Fibroblast of lung (primary cell): ENCODE data around the gene OR2V1. TPM values are rescaled to one million over a fixed set of nuclear protein-coding genes. Genes with fewer than 3 reads are reported as not detected.
"Not testable (repeated sequence)": the region's sequence is repeated elsewhere in the genome, so short reads cannot be mapped to it uniquely, and the experiment has no call there.

Source experiments
- DNase-seq, 2 donors: peaks; one replicate each; pipeline versions ENCODE4 v3.0.0 to v3.0.0-alpha.2; 2010; ENCODE audit warnings: low read depth in 2 of 2
- H2AFZ ChIP-seq: 2 replicates; pipeline ENCODE4 v1.5.1; 2012; ENCODE audit warnings: low read length, control low read depth, inconsistent platforms
- H3K27ac ChIP-seq: 2 replicates; pipeline ENCODE4 v1.5.1; 2011; ENCODE audit warnings: low read length, control low read depth; ENCODE audit not compliant: insufficient read depth
- H3K27me3 ChIP-seq: 2 replicates; pipeline ENCODE4 v1.5.1; 2011; ENCODE audit warnings: mild to moderate bottlenecking, low read length; ENCODE audit not compliant: control insufficient read depth, insufficient read depth
- H3K36me3 ChIP-seq: 2 replicates; pipeline ENCODE4 v1.5.1; 2011; ENCODE audit warnings: low read length; ENCODE audit not compliant: control insufficient read depth, insufficient read depth
- H3K4me1 ChIP-seq: 2 replicates; pipeline ENCODE4 v1.5.1; 2011; ENCODE audit warnings: low read length; ENCODE audit not compliant: control insufficient read depth, insufficient read depth; ENCODE audit errors: extremely low read depth
- H3K4me2 ChIP-seq: 2 replicates; pipeline ENCODE4 v1.5.1; 2011; ENCODE audit warnings: low read length, control low read depth; ENCODE audit not compliant: insufficient read depth; ENCODE audit errors: extremely low read depth
- H3K4me3 ChIP-seq, 4 experiments: fragments of 200-600 bp in 1 of 4; sonication (generic) in 1 of 4; replicated peaks in 1 of 4; 2 replicates each; pipeline ENCODE4 v1.5.1; 2011 to 2016; ENCODE audit warnings: low read length in 4 of 4, low read depth in 3 of 4, mild to moderate bottlenecking in 3 of 4, control low read depth in 2 of 4, inconsistent platforms in 1 of 4, mixed read lengths in 1 of 4; ENCODE audit not compliant: insufficient read depth in 1 of 4; ENCODE audit errors: control extremely low read depth in 1 of 4
- H3K79me2 ChIP-seq: 2 replicates; pipeline ENCODE4 v1.5.1; 2012; ENCODE audit warnings: mild to moderate bottlenecking, low read length, inconsistent platforms; ENCODE audit not compliant: control insufficient read depth, insufficient read depth
- H3K9ac ChIP-seq: 2 replicates; pipeline ENCODE4 v1.5.1; 2011; ENCODE audit warnings: mild to moderate bottlenecking, low read length, control low read depth; ENCODE audit not compliant: insufficient read depth
- H3K9me3 ChIP-seq: 2 replicates; pipeline ENCODE4 v1.5.1; 2012; ENCODE audit warnings: low read depth, low read length; ENCODE audit not compliant: control insufficient read depth, insufficient read depth
- H4K20me1 ChIP-seq: 2 replicates; pipeline ENCODE4 v1.5.1; 2011; ENCODE audit warnings: low read length; ENCODE audit not compliant: control insufficient read depth, insufficient read depth; ENCODE audit errors: extremely low read depth
- EZH2 ChIP-seq: IDR thresholded peaks from 2 replicates; pipeline ENCODE4 v1.5.1; 2012; ENCODE audit warnings: low read length, control low read depth, mild to moderate bottlenecking; ENCODE audit errors: missing control alignments
- polyA plus RNA-seq, 2 donors: library from polyadenylated mRNA; depleted of rRNA in 1 of 2; stranded (reverse) in 1 of 2; unstranded in 1 of 2; fragments of >200 nt; gene quantifications; 2 replicates each; pipeline ENCODE4 v1.2.1, GENCODE V29; 2011 to 2012; ENCODE audit warnings: missing spikeins in 1 of 2
- total RNA-seq: library from RNA; depleted of rRNA; stranded (reverse); fragments of >200 nt; gene quantifications from 2 replicates; pipeline ENCODE4 v1.2.1, GENCODE V29; 2014
- TF ChIP-seq, protein P1 (sequence below), 2 donors: IDR thresholded peaks in 1 of 2; conservative IDR thresholded peaks in 1 of 2; 1 replicate in 1 of 2; 2 replicates in 1 of 2; pipeline ENCODE4 v1.5.1; 2011 to 2012; ENCODE audit warnings: low read length in 2 of 2, control low read depth in 1 of 2, inconsistent platforms in 1 of 2, low read depth in 1 of 2, mild to moderate bottlenecking in 1 of 2

Gene OR2V1
- total and polyA plus RNA-seq, 2 donors (not counting 1 experiment from before 2014, with no cell fraction given), result not detected

DNA sequence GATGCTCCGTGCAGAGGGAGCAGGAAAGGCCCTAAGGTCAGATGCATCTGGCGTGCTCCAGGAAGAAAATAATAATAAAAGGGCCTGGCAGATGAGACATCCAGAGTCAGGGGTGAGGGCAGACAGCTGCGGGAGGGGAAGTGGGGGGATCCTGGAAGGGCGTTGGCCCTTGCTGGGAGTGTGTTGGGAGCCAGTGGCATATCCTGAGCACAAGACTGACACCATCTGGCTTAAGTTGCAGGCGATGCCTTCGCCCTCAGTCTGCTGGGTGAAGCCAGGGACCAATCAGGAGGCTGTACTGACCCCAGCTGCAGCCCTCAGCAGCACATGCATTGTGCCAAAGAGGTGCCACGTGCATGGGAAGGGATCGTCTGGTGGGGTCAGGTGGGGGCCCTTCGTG lies 20.2 kb upstream of the OR2V1 start:
- Histone ChIP-seq H3K4me1 (no peaks in the 10 kb centered on the region), H3K4me3 (no peak overlapping the region), H2AFZ (no peak overlapping the region), H3K9me3 (no peaks in the 10 kb centered on the region), H3K27me3 (no peaks in the 10 kb centered on the region), H3K36me3 (no peaks in the 10 kb centered on the region), H3K79me2 (no peaks in the 10 kb centered on the region), H4K20me1 (no peaks in the 10 kb centered on the region), H3K4me2 (no peak overlapping the region), H3K9ac (no peak overlapping the region), H3K27ac (no peak overlapping the region)
- TF ChIP-seq, protein P1, sequence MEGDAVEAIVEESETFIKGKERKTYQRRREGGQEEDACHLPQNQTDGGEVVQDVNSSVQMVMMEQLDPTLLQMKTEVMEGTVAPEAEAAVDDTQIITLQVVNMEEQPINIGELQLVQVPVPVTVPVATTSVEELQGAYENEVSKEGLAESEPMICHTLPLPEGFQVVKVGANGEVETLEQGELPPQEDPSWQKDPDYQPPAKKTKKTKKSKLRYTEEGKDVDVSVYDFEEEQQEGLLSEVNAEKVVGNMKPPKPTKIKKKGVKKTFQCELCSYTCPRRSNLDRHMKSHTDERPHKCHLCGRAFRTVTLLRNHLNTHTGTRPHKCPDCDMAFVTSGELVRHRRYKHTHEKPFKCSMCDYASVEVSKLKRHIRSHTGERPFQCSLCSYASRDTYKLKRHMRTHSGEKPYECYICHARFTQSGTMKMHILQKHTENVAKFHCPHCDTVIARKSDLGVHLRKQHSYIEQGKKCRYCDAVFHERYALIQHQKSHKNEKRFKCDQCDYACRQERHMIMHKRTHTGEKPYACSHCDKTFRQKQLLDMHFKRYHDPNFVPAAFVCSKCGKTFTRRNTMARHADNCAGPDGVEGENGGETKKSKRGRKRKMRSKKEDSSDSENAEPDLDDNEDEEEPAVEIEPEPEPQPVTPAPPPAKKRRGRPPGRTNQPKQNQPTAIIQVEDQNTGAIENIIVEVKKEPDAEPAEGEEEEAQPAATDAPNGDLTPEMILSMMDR (conservative IDR thresholded peaks at IDR 0.05 in 1 of 2, IDR thresholded peaks at IDR 0.05 in 1 of 2; ENCODE audit: low read depth in 1 of 2, low read length in 2 of 2), result no peak
- TF ChIP-seq EZH2, result no peak
- DNase-seq, result peak in 1 of 2 donors; percentile 21

DNA sequence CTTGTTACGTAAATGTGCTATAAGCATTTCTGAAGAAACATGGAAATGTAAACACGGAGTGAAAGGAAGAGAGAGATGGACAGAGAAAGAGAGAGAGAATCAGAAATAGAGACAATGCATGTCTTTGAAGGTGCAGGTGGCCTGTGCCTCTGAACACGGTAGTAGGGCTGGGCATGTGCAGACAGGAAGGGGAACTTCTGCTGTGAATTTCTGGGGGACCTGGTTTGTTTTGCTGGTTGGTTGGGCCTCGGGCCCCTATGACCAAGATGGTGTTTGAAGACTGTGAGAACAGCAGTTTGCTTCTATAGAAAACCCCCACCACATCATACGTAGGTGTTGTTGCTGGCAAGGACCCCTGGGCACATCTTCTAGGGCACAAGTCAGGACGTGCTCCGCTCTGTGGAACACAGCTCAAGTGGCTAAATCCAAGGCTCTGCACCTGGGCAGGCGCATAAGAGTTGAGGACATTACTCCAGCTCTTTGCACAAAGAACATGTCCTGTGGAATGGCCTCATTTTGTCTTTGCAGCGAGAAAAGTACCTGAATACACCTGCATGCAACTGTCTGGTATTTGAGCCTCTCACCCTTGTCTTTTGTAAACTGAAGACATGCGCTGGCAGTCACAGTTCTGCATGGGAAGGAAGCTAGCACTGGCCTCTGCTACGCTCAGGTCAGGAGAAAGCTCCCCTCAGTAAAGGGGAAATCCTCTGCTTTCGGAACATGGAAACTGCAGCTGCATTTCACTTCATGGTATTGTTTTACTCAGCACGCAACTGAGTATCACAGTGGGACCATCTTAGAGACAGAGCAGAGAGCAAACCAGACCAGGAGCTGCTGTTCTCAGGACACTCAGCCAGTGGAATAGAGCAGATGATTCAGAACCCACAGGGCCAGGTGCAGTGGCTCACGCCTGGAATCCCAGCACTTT lies 19.1 kb upstream of the OR2V1 start:
- Histone ChIP-seq H3K9ac (no peak overlapping the region), H3K4me3 (no peak overlapping the region), H3K79me2 (no peaks in the 10 kb centered on the region), H4K20me1 (no peaks in the 10 kb centered on the region), H3K27ac (no peak overlapping the region), H3K4me2 (no peak overlapping the region), H3K36me3 (no peaks in the 10 kb centered on the region), H2AFZ (no peak overlapping the region), H3K9me3 (no peaks in the 10 kb centered on the region), H3K4me1 (no peaks in the 10 kb centered on the region), H3K27me3 (no peaks in the 10 kb centered on the region)
- no peak for DNase-seq
- TF ChIP-seq, protein P1 (conservative IDR thresholded peaks at IDR 0.05 in 1 of 2, IDR thresholded peaks at IDR 0.05 in 1 of 2; ENCODE audit: low read depth in 1 of 2, low read length in 2 of 2), result no peak
- no peak for TF ChIP-seq EZH2

DNA sequence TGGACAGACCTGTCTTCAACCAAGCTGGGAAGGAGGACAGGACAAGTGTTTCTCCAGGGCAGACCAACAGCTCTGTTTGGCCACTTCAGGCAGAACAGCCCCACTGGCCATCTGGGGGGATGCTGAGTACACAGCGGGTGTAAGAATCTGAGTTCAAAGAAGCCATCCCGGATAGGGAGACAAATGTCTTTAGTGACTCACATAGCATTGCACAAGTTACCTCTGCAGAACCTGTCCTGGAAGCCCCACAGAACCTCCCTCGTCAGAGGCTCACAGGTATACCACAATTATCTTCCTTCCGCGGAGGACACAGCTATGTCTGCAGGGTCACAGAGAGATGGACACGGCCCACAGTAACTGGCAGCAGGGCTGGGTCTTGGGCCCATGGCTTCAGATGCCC lies 18.4 kb upstream of the OR2V1 start:
- H4K20me1 ChIP-seq, result no peaks in the 10 kb centered on the region
- no peak overlapping the region for H2AFZ ChIP-seq
- TF ChIP-seq, protein P1 (conservative IDR thresholded peaks at IDR 0.05 in 1 of 2, IDR thresholded peaks at IDR 0.05 in 1 of 2; ENCODE audit: low read depth in 1 of 2, low read length in 2 of 2), result no peak
- no peak for TF ChIP-seq EZH2
- H3K27ac ChIP-seq, result no peak overlapping the region
- no peaks in the 10 kb centered on the region for H3K36me3 ChIP-seq
- H3K4me3 ChIP-seq, result no peak overlapping the region
- no peaks in the 10 kb centered on the region for H3K9me3 ChIP-seq
- H3K4me2 ChIP-seq, result no peak overlapping the region
- H3K9ac ChIP-seq, result no peak overlapping the region
- no peaks in the 10 kb centered on the region for H3K79me2 ChIP-seq
- H3K4me1 ChIP-seq, result no peaks in the 10 kb centered on the region
- DNase-seq, result no peak
- H3K27me3 ChIP-seq, result no peaks in the 10 kb centered on the region

DNA sequence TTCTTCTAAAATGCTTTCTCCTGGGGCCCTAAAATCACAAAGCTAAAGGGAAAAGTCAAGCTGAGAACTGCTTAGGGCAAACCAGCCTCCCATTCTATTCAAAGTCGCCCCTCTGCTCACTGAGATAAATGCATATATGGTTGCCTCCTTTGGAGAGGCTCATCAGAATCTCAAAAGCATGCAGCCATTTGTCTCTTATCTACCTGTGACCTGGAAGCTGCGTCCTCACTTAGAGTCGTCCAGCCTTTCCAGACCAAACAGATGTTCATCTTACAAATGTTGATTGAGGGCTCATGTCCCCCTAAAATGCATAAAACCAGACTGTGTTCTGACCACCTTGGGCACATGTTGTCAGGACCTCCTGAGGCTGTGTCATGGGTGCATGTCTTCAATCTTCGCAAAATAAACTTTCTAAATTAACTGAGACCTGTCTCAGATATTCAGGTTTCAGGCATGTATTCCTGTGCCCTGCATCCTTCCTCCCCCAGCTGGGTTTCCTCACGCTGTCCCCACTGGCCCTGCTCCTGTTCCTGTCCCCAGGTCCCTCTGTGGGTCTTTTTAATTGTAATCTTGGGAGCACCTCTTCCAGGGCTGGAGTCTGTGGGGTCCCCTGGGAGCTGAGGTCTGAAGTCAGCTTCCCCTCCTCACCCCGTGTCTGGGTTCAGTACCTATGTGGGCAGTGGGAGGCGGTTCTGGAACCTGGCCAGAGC lies 16.1 kb upstream of the OR2V1 start, which contains the start of gene OR2V2:
Gene OR2V2 (plus strand): TSS at position 660 of the 710 bp plus-strand sequence. CDS start 7,357 bp downstream, outside the sequence.
- not testable (repeated sequence) for H3K9ac ChIP-seq, H3K36me3 ChIP-seq, H3K4me3 ChIP-seq, H3K9me3 ChIP-seq, H3K27ac ChIP-seq, H3K79me2 ChIP-seq, DNase-seq, H3K4me1 ChIP-seq, H2AFZ ChIP-seq, H3K27me3 ChIP-seq, H3K4me2 ChIP-seq, H4K20me1 ChIP-seq
